ENCODE results near the gene ACP1.

Gene ACP1

DNA sequence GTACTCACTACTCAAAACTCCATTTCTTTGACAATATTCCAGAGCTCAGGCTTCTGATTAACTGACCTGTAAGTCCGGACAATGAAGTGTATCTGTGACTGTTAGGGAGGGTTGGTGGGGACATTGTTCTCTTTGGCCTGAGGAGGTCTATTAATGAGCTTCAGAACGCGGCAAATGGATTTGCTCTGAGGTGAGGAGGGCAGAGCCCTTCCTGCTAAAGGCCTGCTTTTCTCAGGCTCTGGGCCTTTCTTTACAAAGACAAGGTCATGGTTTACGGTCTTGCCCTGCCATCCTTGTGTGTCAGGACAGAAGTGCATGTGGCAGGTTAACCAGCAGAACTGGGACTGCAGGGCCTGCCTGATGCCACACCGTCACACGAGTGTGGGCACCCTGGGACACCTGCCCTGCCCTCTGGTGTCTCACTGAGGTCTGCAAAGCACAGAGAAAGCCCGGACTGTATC lies 15.9 kb downstream of the ACP1 start:
- Histone ChIP-seq H4K20me1 (ENCODE audit: insufficient read depth) (no peaks in the 10 kb centered on the region), H2AFZ (ENCODE audit: low read depth) (no peak overlapping the region), H3K79me2 (ENCODE audit: insufficient read depth, low read depth) (no peaks in the 10 kb centered on the region), H3K9ac (no peak overlapping the region), H3K36me3 (ENCODE audit: insufficient read depth) (no peaks in the 10 kb centered on the region), H3K4me3 (IDR thresholded peaks at IDR 0.05; ENCODE audit: insufficient read depth, low read depth, low read length) (no peak overlapping the region), H3K27me3 (ENCODE audit: insufficient read depth, low read depth) (no peaks in the 10 kb centered on the region), H3K4me2 (no peak overlapping the region), H3K4me1 (ENCODE audit: low read depth, poor library complexity, severe bottlenecking) (no peaks in the 10 kb centered on the region), H3K27ac (no peak overlapping the region)
- TF ChIP-seq, protein P1, sequence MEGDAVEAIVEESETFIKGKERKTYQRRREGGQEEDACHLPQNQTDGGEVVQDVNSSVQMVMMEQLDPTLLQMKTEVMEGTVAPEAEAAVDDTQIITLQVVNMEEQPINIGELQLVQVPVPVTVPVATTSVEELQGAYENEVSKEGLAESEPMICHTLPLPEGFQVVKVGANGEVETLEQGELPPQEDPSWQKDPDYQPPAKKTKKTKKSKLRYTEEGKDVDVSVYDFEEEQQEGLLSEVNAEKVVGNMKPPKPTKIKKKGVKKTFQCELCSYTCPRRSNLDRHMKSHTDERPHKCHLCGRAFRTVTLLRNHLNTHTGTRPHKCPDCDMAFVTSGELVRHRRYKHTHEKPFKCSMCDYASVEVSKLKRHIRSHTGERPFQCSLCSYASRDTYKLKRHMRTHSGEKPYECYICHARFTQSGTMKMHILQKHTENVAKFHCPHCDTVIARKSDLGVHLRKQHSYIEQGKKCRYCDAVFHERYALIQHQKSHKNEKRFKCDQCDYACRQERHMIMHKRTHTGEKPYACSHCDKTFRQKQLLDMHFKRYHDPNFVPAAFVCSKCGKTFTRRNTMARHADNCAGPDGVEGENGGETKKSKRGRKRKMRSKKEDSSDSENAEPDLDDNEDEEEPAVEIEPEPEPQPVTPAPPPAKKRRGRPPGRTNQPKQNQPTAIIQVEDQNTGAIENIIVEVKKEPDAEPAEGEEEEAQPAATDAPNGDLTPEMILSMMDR (conservative IDR thresholded peaks at IDR 0.05; ENCODE audit: low read depth, low read length), result no peak

DNA sequence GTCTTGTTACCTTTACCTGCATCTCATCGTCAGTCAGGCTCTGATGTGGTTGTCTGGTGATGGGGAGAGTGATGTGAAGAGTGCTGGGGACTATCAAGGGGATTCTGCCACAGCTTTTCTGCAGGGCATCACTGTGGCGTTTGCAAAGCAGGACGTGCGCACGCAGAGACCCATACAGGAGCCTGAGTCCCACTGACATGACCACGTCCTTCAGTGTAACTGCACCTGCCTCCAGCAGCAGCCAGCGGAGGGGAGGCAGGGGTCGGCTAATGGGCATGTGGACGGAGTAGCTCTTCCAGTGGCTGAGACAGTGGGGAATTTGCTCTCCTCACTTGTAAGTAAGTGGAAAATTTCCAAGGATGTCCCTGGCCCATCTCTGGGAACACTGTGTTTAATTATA lies 16.6 kb downstream of the ACP1 start:
- H3K27ac ChIP-seq, result no peak overlapping the region
- H3K27me3 ChIP-seq (ENCODE audit: insufficient read depth, low read depth), result no peaks in the 10 kb centered on the region
- no peaks in the 10 kb centered on the region for H4K20me1 ChIP-seq (ENCODE audit: insufficient read depth)
- TF ChIP-seq, protein P1 (conservative IDR thresholded peaks at IDR 0.05; ENCODE audit: low read depth, low read length), result no peak
- H3K9ac ChIP-seq, result no peak overlapping the region
- no peaks in the 10 kb centered on the region for H3K4me1 ChIP-seq (ENCODE audit: low read depth, poor library complexity, severe bottlenecking)
- H2AFZ ChIP-seq (ENCODE audit: low read depth), result no peak overlapping the region
- no peaks in the 10 kb centered on the region for H3K79me2 ChIP-seq (ENCODE audit: insufficient read depth, low read depth)
- H3K4me3 ChIP-seq (IDR thresholded peaks at IDR 0.05; ENCODE audit: insufficient read depth, low read depth, low read length), result no peak overlapping the region
- no peaks in the 10 kb centered on the region for H3K36me3 ChIP-seq (ENCODE audit: insufficient read depth)
- no peak overlapping the region for H3K4me2 ChIP-seq

DNA sequence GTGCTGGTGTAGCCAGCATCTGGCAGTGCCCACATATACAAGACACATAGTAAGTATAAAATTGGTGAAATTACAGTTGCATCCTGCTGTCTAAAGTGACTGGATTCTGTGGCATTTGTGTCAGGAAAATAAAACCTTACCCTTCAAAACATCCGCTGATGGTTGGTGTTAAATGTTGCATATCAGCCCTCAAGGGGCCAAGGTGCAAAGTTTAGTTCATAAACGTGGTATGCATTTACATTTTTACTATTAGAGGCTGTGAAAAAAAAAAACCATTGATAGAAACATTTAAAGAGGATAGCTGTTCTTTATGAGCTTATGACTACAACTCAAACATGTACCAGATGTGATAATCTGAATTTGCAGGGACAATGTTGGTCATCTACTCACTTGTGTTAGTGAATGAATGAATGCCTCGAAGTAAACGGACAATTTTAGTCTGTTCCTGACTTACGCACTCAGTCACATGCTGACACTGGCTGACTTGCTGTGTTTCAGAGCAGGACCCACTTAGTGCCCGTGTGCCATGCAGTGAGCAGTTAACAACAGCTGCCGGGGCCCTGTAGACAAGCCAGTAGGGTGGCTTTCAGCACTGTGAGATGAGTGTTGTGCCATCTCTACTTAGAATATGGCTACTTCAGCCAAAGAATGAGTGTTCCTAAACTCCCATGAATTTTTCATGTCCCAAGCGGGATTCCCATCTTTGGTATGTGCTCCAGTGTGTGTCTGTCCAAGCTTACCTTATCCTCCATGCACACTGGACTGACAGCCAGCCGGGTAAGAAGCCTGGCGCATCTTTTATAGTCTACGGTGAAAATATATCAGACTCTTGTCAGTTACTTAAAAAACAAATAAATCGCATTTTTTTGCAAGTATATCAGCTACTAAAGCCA lies 17.9 kb downstream of the ACP1 start:
- TF ChIP-seq, protein P1 (conservative IDR thresholded peaks at IDR 0.05; ENCODE audit: low read depth, low read length), result no peak
- H3K36me3 ChIP-seq (ENCODE audit: insufficient read depth), result no peaks in the 10 kb centered on the region

DNA sequence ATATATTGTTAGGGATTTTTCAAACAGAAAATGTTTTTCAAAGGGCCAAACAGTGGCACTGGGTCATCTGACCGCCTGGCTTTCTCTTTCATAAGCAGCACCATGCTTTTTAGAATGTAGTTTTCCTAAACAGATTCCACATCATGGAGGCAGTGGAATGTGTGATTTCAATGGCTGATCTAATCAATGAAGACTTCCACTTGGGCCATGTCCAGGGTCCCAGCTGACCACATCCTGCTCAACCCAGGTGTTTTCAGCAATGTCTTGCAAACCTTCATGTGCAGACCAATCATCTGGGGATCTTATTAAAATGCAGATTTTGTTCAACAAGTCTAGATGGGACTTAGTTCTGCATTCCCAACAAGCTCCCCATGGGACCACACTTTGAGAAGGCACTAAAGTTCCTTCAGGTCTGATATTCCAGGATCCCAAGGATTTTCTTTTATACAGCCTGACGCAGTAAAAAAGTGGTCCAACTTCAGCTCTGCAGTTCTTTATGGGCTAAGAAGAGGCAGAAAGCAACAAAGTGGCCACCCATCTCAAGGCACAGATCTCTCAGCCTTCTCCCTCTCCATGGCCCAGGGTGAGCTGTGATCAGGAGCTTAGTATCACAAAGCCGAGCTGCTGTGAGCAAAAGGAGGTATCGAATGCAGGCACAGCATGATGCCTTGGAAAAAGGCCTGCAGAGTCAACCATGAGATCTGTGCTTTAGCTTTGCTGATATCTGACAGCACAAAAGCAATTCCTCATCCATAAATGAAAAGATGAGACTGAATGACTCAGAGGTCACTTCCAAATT lies 19.4 kb downstream of the ACP1 start:
- H4K20me1 ChIP-seq (ENCODE audit: insufficient read depth), result no peaks in the 10 kb centered on the region
- no peak overlapping the region for H3K9ac ChIP-seq
- H3K4me2 ChIP-seq, result no peak overlapping the region
- no peaks in the 10 kb centered on the region for H3K4me1 ChIP-seq (ENCODE audit: low read depth, poor library complexity, severe bottlenecking)
- no peak overlapping the region for H3K27ac ChIP-seq
- no peak overlapping the region for H3K4me3 ChIP-seq (IDR thresholded peaks at IDR 0.05; ENCODE audit: insufficient read depth, low read depth, low read length)
- no peaks in the 10 kb centered on the region for H3K79me2 ChIP-seq (ENCODE audit: insufficient read depth, low read depth)
- no peak overlapping the region for H2AFZ ChIP-seq (ENCODE audit: low read depth)
- no peaks in the 10 kb centered on the region for H3K27me3 ChIP-seq (ENCODE audit: insufficient read depth, low read depth)
- TF ChIP-seq, protein P1 (conservative IDR thresholded peaks at IDR 0.05; ENCODE audit: low read depth, low read length), result no peak
- H3K36me3 ChIP-seq (ENCODE audit: insufficient read depth), result no peaks in the 10 kb centered on the region

More for the DNA sequence above, 17.9 kb downstream of the ACP1 start:
- Histone ChIP-seq H3K9ac (no peak overlapping the region), H4K20me1 (ENCODE audit: insufficient read depth) (no peaks in the 10 kb centered on the region), H2AFZ (ENCODE audit: low read depth) (no peak overlapping the region), H3K4me1 (ENCODE audit: low read depth, poor library complexity, severe bottlenecking) (no peaks in the 10 kb centered on the region), H3K79me2 (ENCODE audit: insufficient read depth, low read depth) (no peaks in the 10 kb centered on the region), H3K4me3 (IDR thresholded peaks at IDR 0.05; ENCODE audit: insufficient read depth, low read depth, low read length) (no peak overlapping the region), H3K27me3 (ENCODE audit: insufficient read depth, low read depth) (no peaks in the 10 kb centered on the region), H3K27ac (no peak overlapping the region), H3K4me2 (no peak overlapping the region)

Measured in KMS-11 (cell line).